NCI-H1930 (cell line): Measurements from ENCODE around the gene RPS13.
A peak's percentile ranks its signal among the peaks of the same experiment; 100 is the strongest.
"Not testable (repeated sequence)": the region's sequence is repeated elsewhere in the genome, so short reads cannot be mapped to it uniquely, and the experiment has no call there.

Experiments
- DNase-seq, 2 experiments: peaks; one replicate each; lab custom pipeline; 2025; lab: John Stamatoyannopoulos, UW

RPS13 gene

GRCh38 chr11:17077520-17078401, at the start of gene RPS13:
Gene RPS13 (minus strand): TSS chr11:17077667. CDS start chr11:17077641, 26 bp downstream.
- DNase-seq = peak; percentile 100

- DNase-seq = no peak
Measured at GRCh38 chr11:17121981-17122380, 44.5 kb upstream of the RPS13 start.

DNA sequence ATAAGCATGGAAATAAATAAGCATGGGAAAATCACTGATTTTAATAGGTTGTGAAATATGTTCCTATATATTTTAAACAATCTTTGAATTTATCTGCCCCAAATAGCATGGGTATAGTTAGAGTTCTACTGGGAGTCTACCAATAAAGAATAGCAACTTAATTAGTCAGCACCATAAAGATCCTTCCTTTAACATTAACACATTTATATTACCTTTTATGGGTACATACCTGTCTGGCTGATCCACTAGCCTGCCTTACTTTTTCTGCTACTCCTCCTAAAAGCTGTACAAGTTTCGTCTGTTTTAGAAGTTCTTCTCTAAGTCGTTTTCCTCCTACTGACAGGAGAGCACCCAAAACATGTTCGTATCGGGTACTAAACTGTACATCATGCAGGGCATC, 39.8 kb upstream of the RPS13 start:
- DNase-seq = no peak

DNA sequence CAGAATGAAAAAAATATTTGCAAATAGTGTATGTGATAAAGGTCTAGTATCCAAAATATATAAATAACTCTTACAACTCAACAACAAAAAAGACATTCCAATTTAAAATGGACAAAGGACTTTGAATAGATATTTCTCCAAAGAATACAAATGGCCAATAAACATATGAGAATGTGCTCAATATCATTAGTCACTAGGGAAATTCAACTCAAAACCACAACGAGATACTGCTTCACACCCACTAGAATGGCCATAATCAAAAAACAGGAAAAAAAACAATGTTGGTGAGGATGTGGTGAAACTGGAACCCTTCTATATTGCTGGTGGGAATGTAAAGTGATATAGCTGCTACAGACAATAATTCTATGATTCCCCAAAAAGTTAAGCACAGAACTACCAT, 38.6 kb upstream of the RPS13 start:
- DNase-seq = no peak

DNA sequence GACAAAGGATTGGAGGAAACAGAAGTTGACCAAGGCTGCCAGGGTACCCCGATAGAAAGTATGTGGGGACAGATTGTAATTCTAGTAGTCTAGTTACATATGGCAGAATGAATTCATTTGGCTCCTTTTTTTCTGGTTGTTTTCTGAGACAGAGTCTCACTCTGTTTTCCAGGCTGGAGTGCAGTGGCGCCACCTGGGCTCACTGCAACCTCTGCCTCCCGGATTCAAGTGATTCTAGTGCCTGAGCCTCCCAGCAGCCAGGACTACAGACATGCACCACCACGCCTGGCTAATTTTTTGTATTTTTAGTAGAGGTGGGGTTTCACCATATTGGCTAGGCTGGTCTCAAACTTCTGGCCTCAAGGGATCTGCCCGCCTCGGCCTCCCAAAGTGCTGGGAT, 30.3 kb upstream of the RPS13 start:
- DNase-seq = not testable (repeated sequence)

DNA sequence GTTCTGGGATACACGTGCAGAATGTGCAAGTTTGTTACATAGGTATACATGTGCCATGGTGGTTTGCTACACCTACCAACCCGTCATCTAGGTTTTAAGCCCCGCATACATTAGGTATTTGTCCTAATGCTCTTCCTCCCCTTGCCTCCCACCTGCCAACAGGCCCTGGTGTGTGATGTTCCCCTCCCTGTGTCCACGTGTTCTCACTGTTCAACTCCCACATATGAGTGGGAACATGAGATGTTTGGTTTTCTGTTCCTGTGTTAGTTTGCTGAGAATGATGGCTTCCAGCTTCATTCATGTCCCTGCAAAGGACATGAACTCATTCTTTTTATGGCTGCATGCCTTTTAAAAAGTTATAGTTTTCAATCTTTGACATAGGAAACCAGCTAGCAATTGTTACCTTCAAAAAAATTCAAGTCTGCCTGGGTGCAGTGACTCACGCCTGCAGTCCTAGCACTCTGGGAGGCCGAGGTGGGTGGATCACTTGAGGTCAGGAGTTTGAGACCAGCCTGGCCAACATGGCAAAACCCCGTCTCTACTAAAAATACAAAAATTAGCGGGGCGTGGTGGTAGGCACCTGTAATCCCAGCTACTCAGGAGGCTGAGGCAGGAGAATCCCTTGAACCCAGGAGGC, 28.1 kb upstream of the RPS13 start:
- not testable (repeated sequence) for DNase-seq

- DNase-seq = no peak
Measured at GRCh38 chr11:17102462-17102861, 25.0 kb upstream of the RPS13 start.

DNA sequence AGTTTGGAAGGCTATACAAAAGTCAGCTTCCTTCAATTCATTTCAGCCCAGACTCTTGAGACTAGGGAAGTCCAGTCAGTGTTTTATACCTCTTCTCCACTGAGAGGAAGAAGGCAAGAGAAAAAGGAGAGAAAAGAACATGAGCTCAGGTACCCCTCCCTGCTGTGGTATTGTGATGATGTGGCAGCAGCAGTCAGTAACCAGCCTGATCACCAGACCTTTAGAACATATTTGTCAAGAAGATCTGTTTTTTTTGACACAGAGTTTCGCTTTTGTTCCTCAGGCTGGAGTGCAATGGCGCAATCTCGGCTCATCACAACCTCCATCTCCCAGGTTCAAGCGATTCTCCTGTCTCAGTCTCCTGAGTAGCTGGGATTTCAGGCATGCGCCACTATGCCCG, 21.2 kb upstream of the RPS13 start:
- no peak for DNase-seq

DNA sequence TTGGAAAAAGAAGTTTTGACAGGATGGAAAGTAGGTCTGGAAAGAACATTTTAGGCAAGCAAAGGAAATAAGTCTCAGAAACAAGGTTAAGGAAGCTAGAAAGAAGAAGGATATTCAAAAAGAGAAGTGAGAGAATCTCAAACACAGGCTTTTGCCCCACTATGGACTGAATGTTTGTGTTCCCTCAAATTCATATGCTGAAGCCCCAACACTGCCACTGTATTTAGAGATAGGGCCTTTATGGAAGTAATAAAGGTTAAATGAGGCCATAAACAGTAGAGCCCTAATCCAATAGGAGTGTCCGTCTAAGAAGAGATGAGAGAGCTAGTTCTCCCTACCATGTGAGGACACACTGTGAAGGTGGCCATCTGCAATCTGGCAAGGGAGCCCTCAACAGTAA, 20.6 kb upstream of the RPS13 start:
- no peak for DNase-seq

GRCh38 chr11:17085976-17086375, 8.5 kb upstream of the RPS13 start:
- not testable (repeated sequence) for DNase-seq

DNA sequence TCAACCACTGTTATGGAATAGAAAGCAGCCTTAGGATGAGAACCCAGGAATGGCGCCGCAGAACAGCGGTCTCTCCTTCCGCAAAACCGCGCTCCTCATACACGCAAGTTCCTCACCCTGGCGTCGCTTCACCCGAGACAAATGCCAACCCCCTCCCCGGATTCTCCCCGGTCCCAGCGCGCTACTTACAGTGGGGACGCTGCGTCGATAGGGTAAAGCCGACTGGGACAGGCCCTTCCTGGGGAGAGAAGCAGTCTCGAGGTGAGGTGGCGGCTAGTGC, 287 bp downstream of the RPS13 start:
- DNase-seq = no peak

DNA sequence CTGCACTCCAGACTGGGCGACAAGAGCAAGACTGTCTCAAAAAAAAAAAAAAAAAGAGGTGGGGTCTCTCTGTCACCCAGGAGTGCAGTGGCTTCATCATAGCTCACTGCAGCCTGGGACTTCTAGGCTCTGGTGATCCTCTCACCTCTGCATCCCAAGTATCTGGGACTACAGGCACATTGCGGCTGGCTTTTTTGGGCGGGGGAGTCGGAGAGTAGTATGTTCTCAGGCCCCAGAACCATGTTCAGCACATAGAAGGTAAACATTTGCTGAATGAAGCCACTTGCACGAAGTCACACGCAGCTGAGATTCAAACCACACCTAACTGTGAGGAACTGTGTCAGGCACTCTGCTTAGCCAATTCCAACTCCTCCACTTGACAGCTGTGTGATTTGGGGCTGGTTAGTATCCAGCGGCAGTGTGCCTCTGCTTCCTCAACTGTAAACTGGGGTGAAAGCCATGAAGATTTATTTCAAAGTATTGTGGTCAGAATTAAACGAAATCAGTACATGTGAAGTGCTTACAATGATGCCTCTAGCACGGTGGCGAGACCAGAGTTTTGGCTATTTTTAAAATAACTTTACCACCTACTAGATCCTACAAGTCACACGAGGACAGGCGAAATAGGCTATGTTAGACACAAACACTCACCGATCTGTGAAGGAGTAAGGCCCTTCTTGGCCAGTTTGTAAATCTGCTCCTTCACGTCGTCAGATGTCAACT, 789 bp downstream of the RPS13 start:
- no peak for DNase-seq

- no peak for DNase-seq
Measured at GRCh38 chr11:17075506-17075905, 2.0 kb downstream of the RPS13 start.

GRCh38 chr11:17073370-17074027, 4.0 kb downstream of the RPS13 start:
- no peak for DNase-seq

DNA sequence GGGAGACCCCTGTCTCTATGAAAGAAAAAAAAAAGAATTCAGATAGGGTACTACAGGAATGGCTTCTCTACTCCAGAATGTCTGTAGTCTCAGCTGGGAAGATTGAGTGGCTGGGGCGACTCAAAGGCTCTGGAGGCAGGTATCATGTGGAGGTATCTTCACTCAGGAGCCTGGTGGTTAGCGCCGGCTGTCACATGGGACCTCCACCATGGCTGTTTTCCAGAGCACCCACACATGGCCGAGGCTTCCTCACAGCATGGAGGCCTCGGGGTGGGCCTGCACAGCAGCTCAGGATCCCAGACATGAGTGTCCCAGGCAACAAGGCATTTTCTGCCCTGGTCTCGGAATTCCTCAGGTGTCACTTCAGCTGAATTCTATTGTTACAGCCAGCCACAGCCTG, 10.1 kb downstream of the RPS13 start:
- DNase-seq = no peak

DNA sequence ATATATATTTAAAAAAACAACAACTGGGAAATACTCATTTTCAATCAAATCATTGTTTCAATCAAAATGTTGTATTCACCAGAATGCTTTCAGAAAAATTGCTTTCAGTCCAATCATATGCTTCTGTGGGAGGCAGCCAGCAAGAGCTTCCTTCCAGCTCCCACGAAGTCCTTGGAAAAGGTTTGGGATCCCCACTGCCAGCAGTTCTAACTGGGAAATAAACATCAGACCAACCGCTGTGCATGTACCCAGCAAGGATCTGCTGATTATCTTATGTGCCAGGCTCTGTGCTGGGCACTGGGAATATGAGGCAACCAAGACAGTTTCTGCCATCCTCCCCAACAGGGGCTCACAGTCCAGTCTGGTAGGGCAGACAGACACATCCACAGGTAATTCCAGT, 10.8 kb downstream of the RPS13 start:
- DNase-seq = no peak

DNA sequence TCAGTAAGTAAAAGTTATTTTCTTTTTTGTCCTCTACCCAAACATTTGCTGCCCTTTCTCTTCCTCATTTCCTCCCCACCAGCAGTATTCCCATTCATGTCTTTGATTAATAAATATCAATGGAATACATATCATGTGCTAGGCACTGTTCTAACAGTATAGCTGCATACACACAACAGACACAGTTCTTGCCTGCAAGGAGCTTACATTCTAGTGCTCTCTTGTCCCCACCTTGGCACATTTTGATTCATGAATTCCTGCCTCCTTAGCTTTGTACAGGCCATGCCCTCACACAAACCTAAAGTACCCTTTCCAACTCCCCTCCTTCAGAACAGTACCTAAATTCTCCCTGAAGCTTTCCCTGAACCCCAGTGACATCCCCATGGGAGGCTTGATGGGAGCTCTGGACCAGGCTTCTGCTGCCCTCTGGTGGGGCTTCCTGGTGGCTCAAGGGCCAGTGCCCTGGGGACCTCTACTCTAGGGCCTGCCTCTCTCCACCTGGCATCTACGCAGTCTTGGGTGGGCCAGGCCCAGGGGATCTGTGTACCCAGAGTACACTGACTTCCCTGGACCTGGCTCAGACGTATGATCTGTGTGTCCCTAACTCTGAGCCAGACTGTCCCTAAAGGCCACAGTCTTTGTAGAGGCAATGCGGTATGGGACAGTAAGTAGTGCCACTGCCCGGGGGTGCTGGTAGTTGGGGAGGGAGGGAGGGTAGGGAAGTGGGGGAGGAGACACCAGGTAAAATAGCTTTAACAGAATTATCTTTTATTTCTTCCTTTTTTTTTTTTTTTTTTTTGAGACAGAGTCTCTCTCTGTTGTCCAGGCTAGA, 14.1 kb downstream of the RPS13 start:
- peak; percentile 24 to 40 for DNase-seq

- DNase-seq = not testable (repeated sequence)
Measured at GRCh38 chr11:17051146-17051545, 26.3 kb downstream of the RPS13 start.

DNA sequence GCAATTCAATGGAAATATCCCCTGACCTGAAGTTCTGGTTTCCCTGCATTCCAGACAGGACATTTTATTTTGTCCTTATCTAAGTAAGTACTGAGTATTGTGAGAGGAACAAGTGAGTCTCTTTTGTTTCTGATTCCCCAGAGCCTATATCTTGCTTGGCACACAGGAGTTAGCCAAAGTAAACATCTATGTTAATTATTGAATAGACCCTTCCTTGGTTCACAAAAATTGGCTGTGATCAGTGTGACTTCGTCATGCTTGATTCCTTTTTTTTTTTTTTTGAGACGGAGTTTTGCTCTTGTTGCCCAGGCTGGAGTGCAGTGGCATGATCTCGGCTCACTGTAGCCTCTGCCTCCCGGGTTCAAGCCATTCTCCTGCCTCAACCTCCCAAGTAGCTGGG, 29.0 kb downstream of the RPS13 start:
- not testable (repeated sequence) for DNase-seq

DNA sequence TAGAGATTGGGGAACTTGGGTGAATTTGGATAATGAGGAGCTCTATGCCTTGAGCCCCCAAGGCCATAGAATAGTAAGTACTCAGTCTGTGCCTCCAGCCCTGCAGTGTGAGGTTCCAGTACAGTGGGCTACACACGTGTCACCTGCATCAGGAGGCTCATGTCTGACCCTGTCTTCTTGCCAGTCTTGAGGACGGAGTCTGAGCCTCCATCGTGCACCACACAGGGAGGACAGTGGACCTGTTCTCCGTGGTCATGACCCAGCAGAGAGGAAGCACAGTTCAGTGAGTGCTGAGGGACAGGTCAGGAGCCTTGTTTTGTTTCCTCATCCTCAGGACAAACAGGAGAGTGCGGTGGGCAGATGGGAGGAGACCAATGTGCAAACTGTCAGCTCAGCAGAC, 30.8 kb downstream of the RPS13 start:
- DNase-seq = no peak
